GM23248 (cell line): ENCODE measurements around the gene RBFOX2.

ENCODE experiments used
- EZH2 ChIP-seq: fragments of 200-600 bp; sonication (generic); IDR thresholded peaks from 2 replicates; pipeline ENCODE4 v1.6.1; 2018; ENCODE audit warnings: antibody characterized with exemption, mild to moderate bottlenecking; ENCODE audit not compliant: insufficient read depth, poor library complexity, severe bottlenecking
- EZH2phosphoT487 ChIP-seq: fragments of 200-600 bp; sonication (generic); IDR thresholded peaks from 2 replicates; pipeline ENCODE4 v1.6.1; 2018; ENCODE audit warnings: antibody characterized with exemption, moderate library complexity, mild to moderate bottlenecking, low read depth; ENCODE audit not compliant: insufficient read depth

- TF ChIP-seq EZH2 (no peak), EZH2phosphoT487 (no peak)
Measured at GRCh38 chr22:35955546-35955945, 73.1 kb downstream of the RBFOX2 start.
